ENCODE measurements around the gene LAMC3.

DNA sequence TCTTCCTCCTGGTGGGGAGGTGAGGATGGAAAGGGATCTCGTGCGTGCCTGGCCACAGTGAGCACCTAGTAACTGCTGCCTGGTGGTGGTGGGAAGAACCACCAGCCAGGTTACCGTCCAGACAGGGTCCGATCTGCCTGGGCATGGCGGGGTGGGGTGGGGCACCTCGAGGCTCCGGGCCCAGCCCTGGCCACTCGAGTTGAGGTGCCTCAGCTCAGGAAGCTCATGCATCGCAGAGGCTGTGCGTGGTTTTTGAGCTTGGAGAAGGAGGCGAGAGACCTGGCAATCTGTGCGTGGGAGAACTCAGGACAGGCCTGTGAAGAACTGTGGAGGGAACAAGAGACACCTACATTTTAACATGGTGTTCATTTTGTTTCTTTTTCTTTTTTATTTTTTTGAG, 38.9 kb upstream of the LAMC3 start:
- TF ChIP-seq ARNT (IDR thresholded peaks at IDR 0.05) (no peak), NFRKB (IDR thresholded peaks at IDR 0.05) (no peak), SP1 (IDR thresholded peaks at IDR 0.05) (no peak), TARDBP (IDR thresholded peaks at IDR 0.05) (no peak)

Measured in HEK293T (cell line).